Muscle of back (tissue), 11 donors: ENCODE measurements around the gene PLA2G4B. TPM values are rescaled to one million over a fixed set of nuclear protein-coding genes. Genes with fewer than 3 reads are reported as not detected.

Source experiments
- DNase-seq, 3 donors: peaks; one replicate each; pipeline versions ENCODE4 v3.0.0 to v3.0.0-alpha.2; 2013
- polyA plus RNA-seq, 10 donors: library from polyadenylated mRNA; unstranded; fragments of 120-200 nt; gene quantifications; one replicate each; pipeline ENCODE4 v1.2.1, GENCODE V29; 2013; ENCODE audit not compliant: insufficient read length in 10 of 10

Gene PLA2G4B
- polyA plus RNA-seq, 10 donors: 1.5 to 9.7 (median 6.9) TPM

DNA sequence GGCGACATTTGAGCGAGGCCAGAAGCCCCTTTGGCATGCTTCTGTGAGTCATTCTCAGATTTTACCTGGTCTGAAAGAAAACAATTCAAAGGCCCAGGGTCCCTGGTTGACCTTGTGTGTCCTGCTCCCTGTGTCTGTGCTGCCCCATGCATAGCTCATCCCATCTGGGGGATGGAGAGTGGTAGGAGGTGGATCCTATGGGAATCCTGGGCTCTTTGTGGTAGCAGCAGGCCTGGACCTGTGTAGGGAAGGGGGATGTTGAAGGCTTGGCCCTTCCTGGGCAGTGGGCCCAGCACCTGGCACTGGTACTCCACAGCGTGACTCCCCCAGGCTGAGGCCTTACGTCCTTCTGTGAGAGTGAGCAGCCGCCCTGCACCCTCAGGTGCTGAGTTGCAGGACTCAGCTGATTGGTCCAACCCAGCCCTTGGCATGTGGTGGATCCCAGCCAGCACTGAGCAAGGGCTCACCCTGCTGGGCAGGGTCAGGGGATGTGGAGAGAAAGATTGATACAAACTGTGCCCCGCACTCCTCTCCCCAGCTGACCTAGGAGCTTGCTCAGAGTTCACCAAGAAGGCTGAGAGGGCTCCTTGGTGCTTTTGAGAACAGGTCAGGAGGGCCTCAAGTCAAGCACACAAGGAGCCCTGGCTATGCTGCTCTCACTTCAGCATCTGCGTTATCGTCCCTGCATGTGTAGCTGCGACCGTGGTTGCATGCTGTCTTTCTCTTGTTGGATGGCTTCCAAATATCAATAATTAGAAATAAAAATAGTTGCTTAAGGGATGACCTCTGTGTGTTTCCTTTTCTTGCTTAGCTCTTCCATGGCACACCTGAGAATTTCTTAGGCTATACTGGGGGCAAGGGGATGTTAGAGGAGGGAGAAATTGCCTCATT lies 32.1 kb upstream of the PLA2G4B start:
- DNase-seq: no peak

DNA sequence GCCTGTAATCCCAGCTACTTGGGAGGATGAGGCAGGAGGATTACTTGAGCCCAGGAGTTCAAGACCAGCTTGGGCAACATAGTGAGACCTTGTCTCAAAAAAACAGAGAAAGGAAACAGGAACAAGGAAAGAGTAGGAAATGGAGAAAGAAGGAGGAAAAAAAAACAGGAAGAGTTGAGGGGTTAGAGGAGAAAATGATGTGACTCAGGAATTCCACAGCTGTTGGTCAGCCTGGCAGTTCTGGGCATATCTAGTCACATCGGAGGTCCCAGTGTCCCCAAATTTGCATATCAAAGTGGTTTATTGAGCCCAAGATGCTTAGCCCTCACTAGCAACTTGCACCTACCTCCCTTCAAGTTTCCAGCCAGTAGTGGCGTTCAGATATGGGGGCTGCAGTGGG lies 29.5 kb upstream of the PLA2G4B start:
- DNase-seq: no peak

DNA sequence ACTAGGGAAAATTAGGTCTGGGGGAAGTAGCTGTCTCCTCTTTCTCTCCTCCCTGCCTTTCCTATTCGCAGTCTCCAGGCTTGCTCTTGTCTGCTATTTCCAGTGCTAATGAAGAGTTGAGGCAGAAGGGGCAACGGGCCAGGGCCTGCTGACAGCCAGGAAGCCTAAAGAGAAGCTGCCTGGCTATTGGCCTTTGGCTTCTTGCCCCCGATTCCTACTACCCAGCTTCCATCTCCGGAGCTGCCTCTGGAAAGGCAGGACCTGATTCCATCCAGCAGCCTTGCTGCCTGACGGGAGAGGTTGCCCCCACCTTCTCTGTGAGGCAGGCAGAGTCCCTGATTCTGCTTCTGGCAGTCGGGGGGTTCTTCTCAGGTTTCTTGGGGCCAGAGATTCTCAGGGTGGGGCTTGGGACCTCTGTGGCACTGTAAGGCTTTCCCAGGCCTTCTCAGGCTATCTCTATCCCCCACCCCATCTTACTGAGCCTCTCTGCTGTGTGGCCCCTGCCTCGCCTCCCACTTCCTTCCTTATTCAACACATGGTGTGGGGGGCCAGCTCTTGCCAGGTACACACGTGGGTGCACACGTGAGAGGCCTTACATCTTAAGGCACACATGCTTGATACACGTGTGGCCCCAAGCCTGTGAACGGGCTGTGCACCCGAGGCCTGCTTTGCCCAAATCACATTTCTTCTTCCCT lies 29.0 kb upstream of the PLA2G4B start:
- DNase-seq: no peak

DNA sequence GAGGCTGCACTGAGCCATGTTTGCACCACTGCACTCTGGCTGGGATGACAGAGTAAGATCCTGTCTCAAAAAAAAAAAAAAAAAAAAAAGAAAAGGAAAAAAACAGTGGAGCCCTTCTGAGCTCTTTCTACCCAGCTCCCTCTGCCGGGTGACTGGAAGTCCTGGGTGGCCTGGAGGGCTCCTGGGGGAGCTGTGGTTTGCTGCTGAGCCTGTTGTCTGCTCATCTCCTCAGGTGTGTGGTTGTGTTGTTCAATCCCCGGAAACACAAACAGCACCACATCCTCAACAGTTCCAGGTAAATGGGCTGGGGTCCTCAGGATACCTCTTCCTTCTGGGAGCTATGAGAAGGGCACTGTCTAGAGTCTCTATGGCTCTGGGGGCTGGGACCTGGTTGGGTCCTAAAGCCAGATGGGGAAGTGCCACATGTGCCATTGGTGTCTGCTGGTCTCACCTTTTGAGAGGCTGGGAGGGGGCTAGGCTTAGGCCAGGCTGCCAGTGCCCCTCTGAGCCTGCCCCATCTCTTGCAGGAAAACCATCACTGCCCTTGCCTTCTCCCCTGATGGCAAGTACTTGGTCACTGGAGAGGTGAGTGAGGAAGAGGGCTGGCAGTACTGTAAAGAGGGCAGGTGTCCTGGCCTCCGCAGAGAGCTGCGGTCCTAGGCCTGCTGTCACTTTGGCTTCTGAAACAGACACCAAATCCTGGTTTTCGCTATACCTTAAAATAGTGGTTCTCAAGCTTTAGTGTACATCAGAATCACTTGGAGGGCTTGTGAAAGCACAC lies 27.8 kb upstream of the PLA2G4B start:
- no peak for DNase-seq

DNA sequence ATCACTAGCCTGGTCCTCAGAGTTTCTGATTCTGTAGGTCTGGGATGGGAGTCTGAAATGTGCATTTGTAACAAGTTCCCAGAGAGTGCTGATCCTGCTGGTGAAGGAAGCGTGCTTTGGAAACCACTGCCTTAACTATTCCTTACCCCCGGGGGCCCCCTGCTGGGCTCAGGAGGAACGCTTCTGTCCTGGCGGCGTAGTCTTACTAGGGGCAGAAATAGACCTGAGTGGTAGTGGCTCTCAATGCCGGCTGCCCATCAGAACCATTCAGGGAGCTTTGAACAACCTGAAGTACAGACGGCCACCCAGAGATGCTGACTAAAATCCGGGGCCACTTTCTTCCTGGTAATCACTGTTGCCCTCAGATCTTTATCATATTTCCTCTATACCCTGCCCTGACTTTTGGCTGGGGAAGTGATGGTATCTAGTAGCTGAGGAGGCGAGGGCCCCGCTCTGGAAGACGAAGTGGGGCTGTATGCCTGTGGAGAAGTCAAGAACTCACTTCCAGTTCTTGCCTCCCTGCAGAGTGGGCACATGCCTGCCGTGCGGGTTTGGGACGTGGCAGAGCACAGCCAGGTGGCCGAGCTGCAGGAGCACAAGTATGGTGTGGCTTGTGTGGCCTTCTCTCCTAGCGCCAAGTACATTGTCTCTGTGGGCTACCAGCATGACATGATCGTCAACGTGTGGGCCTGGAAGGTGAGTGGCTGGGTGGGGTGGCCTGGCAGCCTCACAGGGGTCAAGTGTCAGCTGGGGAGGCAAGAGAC lies 27.0 kb upstream of the PLA2G4B start:
- peak; percentile 74 to 89 (median 88) for DNase-seq

DNA sequence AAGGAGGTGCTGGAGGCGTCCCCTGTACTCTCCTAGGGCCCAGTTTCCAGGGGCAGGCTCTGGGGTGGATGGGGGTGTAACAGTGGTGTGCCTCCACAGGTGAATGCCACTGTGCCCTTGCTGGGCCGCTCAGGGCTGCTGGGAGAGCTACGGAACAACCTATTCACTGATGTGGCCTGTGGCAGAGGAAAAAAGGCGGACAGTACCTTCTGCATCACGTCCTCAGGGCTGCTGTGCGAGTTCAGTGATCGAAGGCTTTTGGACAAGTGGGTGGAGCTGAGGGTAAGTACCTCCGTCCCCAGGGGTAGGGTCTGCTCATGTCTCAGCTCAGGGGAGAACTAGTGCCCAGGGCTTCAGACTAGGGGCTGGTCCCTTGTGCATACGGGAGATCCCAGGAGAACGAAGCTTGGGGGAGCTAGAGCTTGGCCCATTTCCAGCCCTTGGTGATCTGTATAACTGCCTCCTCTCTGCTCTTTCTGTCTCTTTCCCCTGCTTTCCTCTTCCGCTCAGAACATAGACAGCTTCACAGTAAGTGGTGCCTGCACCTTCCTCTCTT lies 25.7 kb upstream of the PLA2G4B start:
- DNase-seq: no peak

DNA sequence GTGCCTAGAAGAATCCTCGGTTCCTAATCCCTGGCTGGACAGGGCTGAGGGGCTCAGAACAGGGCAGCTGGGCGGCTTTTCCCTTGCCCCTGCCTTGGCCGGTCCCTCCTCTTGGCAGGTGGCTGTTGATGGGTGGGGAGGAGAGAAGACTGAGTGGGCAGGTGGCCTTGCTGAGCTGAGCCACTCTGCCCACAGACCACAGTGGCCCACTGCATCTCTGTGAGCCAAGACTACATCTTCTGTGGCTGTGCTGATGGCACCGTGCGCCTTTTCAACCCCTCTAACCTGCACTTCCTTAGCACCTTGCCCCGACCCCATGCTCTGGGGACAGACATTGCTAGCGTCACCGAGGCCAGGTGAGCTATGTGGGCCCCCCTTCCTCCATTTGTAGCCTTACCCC lies 25.2 kb upstream of the PLA2G4B start:
- DNase-seq: no peak

DNA sequence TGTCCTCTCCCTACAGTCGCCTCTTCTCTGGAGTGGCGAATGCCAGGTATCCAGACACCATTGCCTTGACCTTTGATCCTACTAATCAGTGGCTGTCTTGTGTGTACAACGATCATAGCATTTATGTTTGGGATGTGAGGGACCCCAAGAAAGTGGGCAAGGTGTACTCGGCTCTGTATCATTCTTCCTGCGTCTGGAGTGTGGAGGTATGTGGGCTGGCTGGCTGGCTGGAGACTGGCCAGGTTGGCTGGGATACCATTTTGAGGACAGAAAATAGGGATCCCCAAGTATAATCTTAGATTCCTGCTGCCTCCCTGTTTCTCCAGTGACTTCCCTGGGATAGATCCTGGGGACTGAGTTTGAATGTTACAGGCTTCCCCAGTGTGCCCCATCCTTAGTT lies 24.1 kb upstream of the PLA2G4B start:
- DNase-seq: no peak

DNA sequence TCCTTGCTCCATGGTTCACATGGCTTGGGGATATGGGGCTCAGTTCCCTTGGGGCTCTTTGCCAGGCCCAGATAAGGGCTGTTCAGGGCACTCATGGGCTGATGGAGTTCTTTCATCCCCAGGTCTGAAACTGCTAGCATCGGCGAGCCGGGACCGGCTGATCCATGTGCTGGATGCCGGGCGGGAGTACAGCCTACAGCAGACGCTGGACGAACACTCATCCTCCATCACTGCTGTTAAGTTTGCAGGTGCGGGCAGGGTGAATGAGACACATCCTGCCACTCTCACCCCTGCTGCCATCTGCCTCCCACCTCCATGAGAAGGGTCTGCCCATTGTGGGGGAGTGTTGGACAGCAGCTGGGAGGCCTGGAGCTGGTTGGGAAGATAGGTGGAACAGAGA lies 21.9 kb upstream of the PLA2G4B start:
- no peak for DNase-seq

DNA sequence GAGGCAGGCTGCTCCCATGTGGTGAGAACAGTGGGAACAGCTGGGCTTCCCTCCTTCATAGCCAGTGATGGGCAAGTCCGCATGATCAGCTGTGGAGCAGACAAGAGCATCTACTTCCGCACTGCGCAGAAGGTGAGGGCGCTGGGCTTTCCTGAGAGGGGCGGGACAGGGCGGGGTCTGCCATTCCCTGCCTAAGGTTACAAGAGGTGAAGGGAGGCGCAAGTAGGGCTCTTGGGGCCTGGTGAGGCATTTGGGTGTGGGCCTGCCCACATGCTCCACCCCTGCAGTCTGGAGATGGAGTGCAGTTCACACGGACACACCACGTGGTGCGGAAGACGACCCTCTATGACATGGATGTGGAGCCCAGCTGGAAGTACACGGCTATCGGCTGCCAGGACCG lies 21.3 kb upstream of the PLA2G4B start:
- no peak for DNase-seq

DNA sequence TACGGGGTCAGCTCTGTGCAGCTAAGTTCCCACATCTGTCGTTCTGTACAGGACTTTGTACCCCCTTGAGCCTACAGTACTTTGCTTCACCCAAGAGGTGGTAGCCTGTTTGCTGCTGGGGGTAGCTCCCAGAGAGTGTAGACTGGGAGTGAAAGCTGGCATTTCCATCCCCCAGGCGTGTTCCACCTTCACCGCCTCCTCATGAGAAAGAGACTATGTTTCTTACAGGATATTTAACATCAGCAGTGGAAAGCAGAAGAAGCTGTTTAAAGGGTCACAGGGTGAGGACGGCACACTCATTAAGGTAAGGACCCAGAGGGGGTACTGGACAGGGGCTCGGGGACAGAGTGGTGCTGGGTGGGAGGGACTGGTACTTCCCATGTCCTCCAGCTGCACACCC lies 20.9 kb upstream of the PLA2G4B start:
- no peak for DNase-seq

DNA sequence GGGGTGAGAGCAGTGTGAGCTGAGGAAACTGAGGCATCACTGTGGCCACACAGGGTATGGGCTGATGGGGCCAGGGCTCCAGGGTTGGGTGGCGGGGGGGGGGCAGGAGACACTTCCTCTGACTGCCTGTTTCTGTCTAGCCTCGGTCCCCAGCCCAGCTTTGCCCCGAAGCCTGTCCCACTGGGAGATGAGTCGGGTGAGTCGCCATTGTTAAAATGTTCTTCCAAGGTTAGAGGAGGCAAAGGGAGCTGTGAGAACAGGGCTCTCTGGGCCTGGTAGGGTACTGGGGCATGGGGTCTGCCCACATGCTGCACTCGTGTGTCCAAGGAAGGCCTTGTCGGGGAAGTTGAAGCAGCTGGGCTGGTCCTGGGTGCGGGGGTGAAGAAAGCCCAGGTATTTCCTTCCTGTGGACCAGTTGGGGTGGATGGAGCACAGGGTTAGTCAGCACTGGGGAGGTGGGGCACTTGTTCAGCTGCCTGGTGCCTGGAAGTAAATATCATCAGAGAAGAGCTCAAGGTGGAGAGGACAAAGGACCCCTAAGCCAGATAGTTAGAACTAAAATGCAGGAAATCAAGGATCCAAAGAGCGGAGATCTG lies 19.1 kb upstream of the PLA2G4B start:
- DNase-seq: no peak

DNA sequence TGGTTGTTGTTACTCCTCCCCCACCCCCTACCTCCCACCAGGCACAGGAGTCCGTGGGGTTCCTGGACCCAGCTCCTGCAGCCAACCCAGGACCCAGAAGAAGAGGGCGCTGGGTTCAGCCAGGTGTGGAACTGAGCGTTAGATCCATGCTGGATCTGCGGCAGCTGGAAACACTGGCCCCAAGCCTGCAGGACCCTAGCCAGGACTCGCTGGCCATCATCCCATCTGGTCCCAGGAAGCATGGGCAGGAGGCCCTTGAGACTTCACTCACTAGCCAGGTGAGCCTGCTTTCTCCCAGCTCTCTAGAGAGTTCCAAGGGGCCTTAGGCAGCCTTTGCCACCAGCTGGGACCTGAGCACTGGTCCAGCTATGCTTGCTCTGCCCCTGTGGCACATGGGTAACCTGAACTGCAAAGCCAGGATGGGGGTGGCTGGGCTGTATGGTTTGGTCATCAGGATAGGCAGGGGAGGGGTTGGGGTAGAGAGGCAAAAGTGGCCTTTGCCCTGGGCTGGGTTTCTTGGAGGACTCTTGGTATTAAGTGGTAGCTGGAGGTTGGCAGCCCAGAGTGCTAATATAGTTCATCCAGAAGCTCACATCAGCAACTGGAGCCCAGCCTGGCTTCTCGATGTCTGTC lies 17.7 kb upstream of the PLA2G4B start:
- DNase-seq: no peak

DNA sequence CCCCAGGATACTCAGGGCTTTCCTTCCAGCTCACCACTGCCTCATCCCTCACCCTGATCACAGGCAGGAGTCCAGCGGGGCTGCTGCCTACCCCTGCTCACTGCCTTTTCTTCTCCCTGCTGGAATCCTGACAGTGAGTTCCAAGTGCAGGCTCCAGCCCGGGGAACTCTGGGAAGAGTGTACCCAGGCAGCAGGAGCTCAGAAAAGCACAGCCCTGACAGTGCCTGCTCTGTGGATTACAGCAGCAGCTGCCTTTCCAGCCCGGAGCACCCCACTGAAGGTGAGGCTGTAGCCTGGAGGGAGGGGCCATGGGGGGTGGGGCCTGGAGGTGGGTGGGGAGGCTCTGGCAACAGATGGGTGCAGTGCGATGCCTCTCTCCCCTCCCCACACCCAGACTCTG lies 16.8 kb upstream of the PLA2G4B start:
- no peak for DNase-seq

DNA sequence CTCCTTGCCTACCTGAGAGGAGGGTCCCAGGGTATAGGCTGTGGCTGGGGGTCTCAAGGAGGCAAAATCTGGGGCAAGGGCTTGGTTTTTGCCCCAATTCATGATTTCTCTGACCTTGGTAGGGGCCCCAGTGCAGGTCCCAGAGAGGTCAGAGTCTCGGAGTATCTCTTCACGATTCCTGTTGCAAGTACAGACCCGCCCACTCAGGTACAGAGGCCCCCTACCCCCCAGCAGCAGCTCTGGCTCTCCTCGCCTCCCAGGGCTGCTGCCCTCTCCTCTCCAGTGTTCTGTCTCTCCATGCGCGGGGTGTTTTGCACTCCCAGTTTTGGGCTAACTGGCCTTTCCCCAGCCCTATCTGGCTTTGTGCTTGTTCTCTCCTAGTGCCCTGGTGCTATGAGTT lies 16.2 kb upstream of the PLA2G4B start:
- no peak for DNase-seq

DNA sequence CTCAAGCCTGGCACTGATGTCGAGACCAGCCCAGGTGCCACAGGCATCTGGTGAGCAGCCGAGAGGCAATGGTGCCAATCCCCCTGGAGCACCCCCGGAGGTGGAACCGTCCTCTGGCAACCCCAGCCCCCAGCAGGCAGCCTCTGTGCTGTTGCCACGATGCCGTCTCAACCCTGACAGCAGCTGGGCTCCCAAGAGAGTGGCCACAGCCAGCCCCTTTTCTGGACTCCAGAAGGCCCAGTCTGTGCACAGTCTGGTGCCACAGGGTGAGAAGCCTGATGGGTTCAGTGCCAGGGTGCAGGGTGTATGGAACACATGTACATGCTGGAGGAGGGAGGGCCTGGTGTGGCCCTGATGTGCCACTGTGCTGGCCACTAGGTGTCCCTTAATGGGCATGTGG lies 15.7 kb upstream of the PLA2G4B start:
- DNase-seq: no peak

DNA sequence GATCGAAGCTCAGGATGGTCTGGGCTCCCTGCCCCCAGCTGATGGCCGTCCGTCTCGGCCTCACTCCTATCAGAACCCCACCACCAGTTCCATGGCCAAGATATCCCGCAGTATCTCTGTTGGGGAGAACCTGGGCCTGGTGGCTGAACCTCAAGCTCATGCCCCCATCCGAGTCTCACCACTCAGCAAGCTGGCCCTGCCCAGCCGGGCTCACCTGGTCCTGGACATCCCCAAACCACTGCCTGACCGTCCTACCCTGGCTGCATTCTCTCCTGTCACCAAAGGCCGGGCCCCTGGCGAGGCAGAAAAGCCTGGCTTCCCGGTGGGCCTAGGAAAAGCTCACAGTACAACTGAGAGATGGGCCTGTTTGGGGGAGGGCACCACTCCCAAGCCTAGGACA lies 15.1 kb upstream of the PLA2G4B start:
- DNase-seq: no peak

DNA sequence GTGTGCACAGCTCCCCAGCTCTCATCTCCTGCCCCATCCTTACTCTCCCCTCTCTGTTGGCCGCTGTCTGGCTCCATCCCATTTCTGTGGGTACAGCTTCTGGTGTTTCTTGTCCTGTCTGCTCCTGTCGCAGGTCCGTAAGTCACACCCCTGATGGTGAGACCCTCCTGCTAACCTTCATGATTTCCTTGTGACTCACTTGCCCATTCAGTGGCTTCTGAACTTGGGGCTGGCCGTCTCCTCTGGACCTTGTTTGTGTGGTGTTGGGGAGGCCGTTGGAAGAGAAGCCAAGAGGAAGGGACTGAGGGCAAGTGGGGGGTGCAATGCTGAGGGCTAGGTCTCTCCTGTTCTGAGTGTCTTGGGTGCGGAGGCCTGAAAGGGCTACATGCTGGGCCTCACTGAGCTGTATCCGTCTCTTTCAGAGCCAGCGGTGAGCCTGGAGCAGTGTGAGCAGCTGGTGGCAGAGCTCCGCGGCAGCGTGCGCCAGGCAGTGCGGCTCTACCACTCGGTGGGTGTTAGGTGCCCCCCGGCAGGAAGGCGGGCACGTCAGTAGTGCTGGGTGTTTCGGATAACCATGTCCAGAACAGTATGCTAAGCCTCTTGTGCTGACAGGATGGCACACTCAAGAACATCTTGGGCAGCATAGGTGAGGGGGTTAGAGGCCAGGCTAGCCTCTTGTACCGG lies 14.4 kb upstream of the PLA2G4B start:
- DNase-seq: no peak

DNA sequence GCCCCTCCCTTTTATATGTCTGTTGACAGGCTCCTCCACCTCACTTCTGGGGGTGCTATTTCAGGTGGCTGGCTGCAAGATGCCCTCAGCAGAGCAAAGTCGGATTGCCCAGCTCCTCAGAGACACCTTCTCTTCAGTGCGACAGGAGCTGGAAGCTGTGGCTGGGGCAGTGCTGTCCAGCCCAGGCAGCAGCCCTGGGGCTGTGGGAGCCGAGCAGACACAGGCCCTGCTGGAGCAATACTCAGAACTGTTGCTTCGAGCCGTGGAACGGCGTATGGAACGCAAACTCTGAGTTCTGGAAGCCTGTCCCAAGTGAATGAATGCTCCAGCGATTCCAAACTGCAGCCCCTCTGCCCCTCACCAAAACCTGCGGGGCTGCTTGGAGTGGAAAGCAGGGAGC lies 13.5 kb upstream of the PLA2G4B start:
- no peak for DNase-seq
